ENCODE data around the gene NOTUM. TPM values are rescaled to one million over a fixed set of nuclear protein-coding genes. Genes with fewer than 3 reads are reported as not detected.

The NOTUM gene
- polyA plus RNA-seq, 2 of the 4 experiments (the other 2 are of a cell fraction): 0.06 to 0.92 TPM

- Histone ChIP-seq H3K4me2 (no peak overlapping the region), H3K9me3 (no peaks in the 10 kb centered on the region), H3K4me1 (peaks cover 17% of the 10 kb centered on the region), H3K27ac (no peak overlapping the region), H3K4me3 (no peak overlapping the region)
- TF ChIP-seq, protein P1, sequence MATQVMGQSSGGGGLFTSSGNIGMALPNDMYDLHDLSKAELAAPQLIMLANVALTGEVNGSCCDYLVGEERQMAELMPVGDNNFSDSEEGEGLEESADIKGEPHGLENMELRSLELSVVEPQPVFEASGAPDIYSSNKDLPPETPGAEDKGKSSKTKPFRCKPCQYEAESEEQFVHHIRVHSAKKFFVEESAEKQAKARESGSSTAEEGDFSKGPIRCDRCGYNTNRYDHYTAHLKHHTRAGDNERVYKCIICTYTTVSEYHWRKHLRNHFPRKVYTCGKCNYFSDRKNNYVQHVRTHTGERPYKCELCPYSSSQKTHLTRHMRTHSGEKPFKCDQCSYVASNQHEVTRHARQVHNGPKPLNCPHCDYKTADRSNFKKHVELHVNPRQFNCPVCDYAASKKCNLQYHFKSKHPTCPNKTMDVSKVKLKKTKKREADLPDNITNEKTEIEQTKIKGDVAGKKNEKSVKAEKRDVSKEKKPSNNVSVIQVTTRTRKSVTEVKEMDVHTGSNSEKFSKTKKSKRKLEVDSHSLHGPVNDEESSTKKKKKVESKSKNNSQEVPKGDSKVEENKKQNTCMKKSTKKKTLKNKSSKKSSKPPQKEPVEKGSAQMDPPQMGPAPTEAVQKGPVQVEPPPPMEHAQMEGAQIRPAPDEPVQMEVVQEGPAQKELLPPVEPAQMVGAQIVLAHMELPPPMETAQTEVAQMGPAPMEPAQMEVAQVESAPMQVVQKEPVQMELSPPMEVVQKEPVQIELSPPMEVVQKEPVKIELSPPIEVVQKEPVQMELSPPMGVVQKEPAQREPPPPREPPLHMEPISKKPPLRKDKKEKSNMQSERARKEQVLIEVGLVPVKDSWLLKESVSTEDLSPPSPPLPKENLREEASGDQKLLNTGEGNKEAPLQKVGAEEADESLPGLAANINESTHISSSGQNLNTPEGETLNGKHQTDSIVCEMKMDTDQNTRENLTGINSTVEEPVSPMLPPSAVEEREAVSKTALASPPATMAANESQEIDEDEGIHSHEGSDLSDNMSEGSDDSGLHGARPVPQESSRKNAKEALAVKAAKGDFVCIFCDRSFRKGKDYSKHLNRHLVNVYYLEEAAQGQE (IDR thresholded peaks at IDR 0.05): no peak
- no peak for TF ChIP-seq MYC (IDR thresholded peaks at IDR 0.05; ENCODE audit: borderline replicate concordance, low read length)
- no peak for TF ChIP-seq ZFP36 (IDR thresholded peaks at IDR 0.05; ENCODE audit: borderline replicate concordance, partially characterized antibody)
- no peak for TF ChIP-seq FOSL2 (IDR thresholded peaks at IDR 0.05)
- TF ChIP-seq FOSL2 (CRISPR knock-in tag; IDR thresholded peaks at IDR 0.05): no peak
- TF ChIP-seq HES2 (IDR thresholded peaks at IDR 0.05): no peak
- TF ChIP-seq, protein P2, sequence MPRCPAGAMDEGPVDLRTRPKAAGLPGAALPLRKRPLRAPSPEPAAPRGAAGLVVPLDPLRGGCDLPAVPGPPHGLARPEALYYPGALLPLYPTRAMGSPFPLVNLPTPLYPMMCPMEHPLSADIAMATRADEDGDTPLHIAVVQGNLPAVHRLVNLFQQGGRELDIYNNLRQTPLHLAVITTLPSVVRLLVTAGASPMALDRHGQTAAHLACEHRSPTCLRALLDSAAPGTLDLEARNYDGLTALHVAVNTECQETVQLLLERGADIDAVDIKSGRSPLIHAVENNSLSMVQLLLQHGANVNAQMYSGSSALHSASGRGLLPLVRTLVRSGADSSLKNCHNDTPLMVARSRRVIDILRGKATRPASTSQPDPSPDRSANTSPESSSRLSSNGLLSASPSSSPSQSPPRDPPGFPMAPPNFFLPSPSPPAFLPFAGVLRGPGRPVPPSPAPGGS (IDR thresholded peaks at IDR 0.05): no peak
- no peak for FAIRE-seq
- POLR2A ChIA-PET: no interaction called here
- CTCF ChIA-PET: interaction anchor here (0.7 to 4.5 kb wide), 9 partner anchors 10 to 61 kb away, joined by 3 to 40 read pairs (median 5); partner anchors contain the start of gene NOTUM
- ATAC-seq: no peak
- WGBS (ENCODE audit: missing lambda C conversion rate): 90% methylated on average over 36 of the region's 39 CpGs
- DNase-seq (ENCODE audit: low read depth in 1 of 2, low spot score in 1 of 2): no peak
These were observed 33.8 kb upstream of the NOTUM start for GRCh38 chr17:81994593-81995462.

DNA sequence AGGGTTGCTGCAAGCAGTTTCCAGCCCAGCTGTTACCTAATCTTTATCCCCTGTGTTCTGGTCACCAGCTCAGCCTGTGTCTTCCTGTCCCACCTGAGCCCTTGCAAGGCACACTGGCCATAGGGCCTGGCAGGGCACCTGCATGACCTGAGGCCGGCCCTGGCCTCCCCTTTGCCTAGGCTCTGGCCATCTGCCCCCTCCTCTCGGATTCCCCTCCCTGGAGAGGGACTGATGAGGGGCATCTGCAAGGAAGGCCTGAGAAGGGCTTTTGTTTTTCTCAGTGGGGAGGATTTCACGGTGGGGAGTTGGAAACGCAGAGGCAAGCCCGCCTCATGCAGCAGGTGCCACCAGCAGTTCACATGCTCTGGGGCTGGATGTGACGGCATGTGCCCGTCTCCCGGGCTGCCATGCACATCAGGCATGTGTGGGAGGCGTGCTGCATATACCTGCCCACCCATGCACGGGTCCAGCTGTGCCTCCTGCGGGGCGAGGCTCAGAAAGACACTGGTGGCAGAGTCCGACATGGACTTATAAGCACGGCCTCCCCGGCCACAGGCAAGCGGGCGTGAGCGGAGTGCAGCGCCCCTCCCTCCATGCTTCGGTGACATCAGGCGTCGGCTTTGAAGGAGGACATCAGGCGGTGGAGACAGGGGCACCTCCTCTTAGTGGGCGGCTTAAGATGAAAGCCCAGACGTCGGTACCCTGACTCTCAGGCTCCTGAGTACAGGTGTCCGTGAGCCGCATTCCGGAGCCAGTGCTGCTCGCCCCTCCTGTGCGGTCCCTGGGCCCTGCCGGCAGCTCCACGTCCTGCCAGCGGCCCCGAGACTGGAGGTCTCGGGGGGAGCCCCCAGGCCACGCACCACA, 33.0 kb upstream of the NOTUM start:
- POLR2A ChIA-PET: no interaction called here
- H3K4me1 ChIP-seq: peaks cover 17% of the 10 kb centered on the region
- TF ChIP-seq, protein P2 (IDR thresholded peaks at IDR 0.05): no peak
- TF ChIP-seq CTCF (IDR thresholded peaks at IDR 0.05): no peak
- no peak for TF ChIP-seq USF2 (IDR thresholded peaks at IDR 0.05)
- no peak for TF ChIP-seq BHLHE40 (IDR thresholded peaks at IDR 0.05; ENCODE audit: low read depth, low read length)
- no peak for TF ChIP-seq KDM1A (IDR thresholded peaks at IDR 0.05; ENCODE audit: low read depth)
- TF ChIP-seq CHD2 (IDR thresholded peaks at IDR 0.05; ENCODE audit: low read length, partially characterized antibody): no peak
- TF ChIP-seq EHMT2 (IDR thresholded peaks at IDR 0.05; ENCODE audit: low read depth): no peak
- no peak overlapping the region for H3K4me3 ChIP-seq
- CTCF ChIA-PET: interaction anchor here (0.9 to 4.5 kb wide), 5 partner anchors 14 to 61 kb away, joined by 3 to 40 read pairs (median 5); partner anchors contain the start of gene NOTUM
- no peak overlapping the region for H3K27ac ChIP-seq
- 93% methylated on average over 36 of the region's 37 CpGs for WGBS (ENCODE audit: missing lambda C conversion rate)
- FAIRE-seq: no peak
- H3K4me2 ChIP-seq: no peak overlapping the region
- no peak for DNase-seq (ENCODE audit: low read depth in 1 of 2, low spot score in 1 of 2)
- no peaks in the 10 kb centered on the region for H3K9me3 ChIP-seq
- ATAC-seq: no peak
